NCI-H187 treated with DMSO at 0.1 percent for 48 hours (cell line): ENCODE measurements around the gene THY1.
"Not testable (repeated sequence)": the region's sequence is repeated elsewhere in the genome, so short reads cannot be mapped to it uniquely, and the experiment has no call there.

Experiments used
- DNase-seq: peaks from one replicate; lab custom pipeline; 2025; lab: John Stamatoyannopoulos, UW

Gene THY1

GRCh38 chr11:119417726-119418540 is 5.0 kb downstream of the THY1 start:
- no peak for DNase-seq

- no peak for DNase-seq
These were observed 6.1 kb downstream of the THY1 start for GRCh38 chr11:119416606-119417580.

GRCh38 chr11:119415966-119416365 is 7.0 kb downstream of the THY1 start:
- no peak for DNase-seq

GRCh38 chr11:119415517-119415916 is 7.5 kb downstream of the THY1 start:
- no peak for DNase-seq

GRCh38 chr11:119414734-119415133 is 8.2 kb downstream of the THY1 start:
- DNase-seq: no peak

GRCh38 chr11:119414321-119414720 is 8.7 kb downstream of the THY1 start:
- DNase-seq: no peak

- DNase-seq: no peak
These were observed 10.9 kb downstream of the THY1 start for GRCh38 chr11:119412072-119412471.

- no peak for DNase-seq
These were observed 12.5 kb downstream of the THY1 start for GRCh38 chr11:119410501-119410900.

DNA sequence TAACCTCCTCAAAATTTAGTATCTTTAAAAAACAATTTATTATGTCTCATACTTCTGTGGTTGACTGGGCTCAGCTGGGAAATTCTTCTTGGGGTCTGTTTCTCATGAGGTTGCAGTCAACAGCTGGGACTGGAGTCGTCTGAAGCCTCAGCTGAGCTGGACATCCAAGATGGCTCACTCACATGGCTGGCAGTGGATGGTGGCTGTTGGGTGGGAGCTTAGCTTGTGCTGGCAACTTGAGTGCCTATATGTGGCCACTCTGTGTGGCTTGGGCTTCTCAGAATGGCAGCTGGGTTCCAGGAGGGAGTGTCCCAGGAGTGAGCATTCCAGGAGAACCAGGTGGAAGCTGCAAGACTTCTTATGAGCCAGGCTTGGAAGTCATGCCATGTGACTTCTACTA is 13.2 kb downstream of the THY1 start:
- DNase-seq: no peak

GRCh38 chr11:119406005-119406404 is 17.0 kb downstream of the THY1 start:
- no peak for DNase-seq

- DNase-seq: not testable (repeated sequence)
These were observed 17.5 kb downstream of the THY1 start for GRCh38 chr11:119405448-119405847.

DNA sequence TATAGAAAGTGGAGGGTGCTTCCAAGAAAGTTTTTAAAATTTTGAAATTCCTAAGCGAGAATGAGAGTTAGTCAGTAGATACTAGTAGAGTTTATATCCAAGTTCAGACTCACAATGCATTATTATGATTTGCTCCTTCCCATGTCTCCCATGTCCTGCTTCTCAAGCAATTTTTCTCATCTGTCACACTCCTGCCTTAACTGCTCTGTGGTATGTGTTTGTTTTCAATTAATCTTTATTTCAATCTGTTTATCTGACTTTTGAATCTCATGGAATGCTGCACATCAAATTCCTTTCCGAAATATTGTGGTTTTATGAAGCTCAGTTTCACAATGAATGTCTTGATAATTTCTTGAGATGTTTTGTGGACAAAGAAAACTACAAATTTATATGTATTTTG is 18.1 kb downstream of the THY1 start:
- DNase-seq: no peak

- no peak for DNase-seq
These were observed 20.0 kb downstream of the THY1 start for GRCh38 chr11:119403021-119403420.

GRCh38 chr11:119402470-119402869 is 20.5 kb downstream of the THY1 start:
- DNase-seq: no peak

GRCh38 chr11:119400860-119401259 is 22.1 kb downstream of the THY1 start:
- DNase-seq: no peak

- DNase-seq: no peak
These were observed 25.2 kb downstream of the THY1 start for GRCh38 chr11:119397740-119398139.

DNA sequence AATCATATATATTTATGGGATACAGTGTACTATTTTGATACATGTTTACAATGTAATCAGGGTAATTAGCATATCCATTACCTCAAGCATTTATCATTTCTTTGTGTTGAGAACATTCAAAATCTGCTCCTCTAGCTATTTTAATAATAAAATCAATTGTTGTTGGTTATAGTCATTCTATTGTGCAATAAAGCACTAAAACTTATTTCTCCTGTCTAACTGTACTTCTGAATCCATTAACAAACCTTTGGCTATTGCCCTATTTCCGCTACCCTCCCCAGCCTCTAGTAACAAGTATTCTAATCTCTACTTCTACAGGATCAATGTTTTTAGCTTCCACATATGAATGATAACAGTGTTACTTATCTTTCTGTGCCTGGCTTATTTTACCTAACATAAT is 26.1 kb downstream of the THY1 start:
- DNase-seq: no peak

DNA sequence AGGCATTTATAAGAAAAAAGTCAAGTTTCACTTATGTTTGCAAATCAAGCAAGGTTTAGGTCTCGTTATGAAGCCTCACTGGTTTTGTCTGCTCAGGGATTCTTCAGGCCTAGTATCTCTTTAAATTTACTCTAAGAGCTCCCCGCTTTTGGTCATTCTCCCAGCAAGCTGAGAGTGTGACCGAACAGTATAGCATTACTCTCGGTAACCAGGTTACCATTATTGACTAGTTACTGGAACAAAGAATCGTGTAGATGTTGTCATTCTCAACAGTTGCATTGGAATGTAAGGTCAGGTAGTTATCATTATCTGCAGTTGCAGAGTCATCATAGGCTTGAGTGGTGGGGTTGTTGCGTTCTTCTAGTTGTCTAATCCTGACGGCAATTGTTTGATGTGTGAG is 31.7 kb downstream of the THY1 start:
- DNase-seq: no peak

DNA sequence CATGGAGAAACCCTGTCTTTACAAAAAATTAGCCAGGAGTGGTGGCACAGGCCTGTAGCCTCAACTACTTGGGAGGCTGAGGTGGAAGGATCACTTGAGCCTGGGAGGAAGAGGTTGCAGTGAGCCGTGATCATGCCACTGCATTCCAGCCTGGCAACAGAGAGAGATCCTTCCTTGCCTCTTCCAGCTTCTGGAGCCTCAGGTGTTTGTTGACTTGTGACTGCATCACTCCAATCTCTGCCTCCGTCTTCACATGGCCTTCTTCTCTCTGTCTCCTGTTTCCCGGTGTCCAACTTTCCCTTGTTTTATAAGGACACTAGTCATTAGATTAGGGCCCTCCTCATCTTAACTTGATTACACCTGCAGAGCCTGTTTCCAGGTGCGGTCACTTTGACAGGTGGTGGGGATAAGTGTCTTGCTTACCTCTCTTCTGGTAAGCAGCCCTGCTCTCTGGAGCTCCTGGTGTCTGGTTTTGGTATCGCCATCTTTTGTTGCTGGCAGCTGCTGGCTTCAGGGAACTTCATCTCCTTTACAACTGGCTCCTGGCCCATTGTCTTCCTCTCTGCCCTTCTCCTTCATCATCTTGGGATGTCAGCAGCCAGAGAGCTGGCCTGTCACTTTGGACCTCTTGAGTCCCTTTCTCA is 33.2 kb downstream of the THY1 start:
- no peak for DNase-seq

DNA sequence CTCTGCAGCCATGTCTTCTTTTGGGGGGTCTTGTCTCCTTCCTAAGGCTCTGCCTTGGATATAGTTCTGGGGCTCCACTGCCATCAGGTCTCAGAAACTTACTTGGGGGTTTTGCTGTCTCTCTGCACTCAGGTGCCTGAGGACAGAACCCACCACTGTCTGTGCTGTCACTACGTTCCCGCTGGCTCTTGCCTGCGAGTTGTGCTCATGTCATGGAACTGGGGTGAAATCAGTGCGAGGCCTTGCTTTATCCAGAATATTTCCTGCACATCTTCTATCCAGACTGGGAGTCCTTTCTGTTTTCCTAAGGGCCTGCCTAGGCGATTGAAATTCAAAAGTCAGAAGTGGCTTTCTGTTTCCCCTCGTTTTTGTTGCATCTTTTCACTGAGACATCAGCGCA is 34.9 kb downstream of the THY1 start:
- DNase-seq: no peak

GRCh38 chr11:119384332-119384731 is 38.6 kb downstream of the THY1 start:
- DNase-seq: no peak

- DNase-seq: not testable (repeated sequence)
These were observed 40.5 kb downstream of the THY1 start for GRCh38 chr11:119382513-119382912.
